ENCODE measurements around the gene LPP.

DNA sequence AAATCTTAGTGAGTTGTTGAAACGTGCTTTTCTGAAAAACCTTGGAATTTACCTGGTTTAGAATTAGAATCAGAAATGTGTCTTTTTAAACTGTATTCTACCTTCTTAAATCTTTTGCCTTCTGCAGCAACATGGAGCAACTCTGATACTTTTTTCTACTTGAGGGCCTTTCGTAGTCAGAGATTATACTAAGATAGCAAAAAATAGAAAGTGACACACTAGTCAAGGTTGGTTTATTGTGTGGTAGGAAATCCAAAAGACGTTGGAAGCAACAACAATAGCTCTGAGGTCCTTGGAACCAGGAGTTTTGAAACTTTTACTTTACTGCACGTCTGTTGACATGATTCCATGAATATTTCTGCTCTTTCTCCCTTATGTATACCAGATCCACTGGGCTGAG, 294.9 kb downstream of the LPP start:
- TF ChIP-seq, protein P1, sequence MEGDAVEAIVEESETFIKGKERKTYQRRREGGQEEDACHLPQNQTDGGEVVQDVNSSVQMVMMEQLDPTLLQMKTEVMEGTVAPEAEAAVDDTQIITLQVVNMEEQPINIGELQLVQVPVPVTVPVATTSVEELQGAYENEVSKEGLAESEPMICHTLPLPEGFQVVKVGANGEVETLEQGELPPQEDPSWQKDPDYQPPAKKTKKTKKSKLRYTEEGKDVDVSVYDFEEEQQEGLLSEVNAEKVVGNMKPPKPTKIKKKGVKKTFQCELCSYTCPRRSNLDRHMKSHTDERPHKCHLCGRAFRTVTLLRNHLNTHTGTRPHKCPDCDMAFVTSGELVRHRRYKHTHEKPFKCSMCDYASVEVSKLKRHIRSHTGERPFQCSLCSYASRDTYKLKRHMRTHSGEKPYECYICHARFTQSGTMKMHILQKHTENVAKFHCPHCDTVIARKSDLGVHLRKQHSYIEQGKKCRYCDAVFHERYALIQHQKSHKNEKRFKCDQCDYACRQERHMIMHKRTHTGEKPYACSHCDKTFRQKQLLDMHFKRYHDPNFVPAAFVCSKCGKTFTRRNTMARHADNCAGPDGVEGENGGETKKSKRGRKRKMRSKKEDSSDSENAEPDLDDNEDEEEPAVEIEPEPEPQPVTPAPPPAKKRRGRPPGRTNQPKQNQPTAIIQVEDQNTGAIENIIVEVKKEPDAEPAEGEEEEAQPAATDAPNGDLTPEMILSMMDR (IDR thresholded peaks at IDR 0.05 in 2 of 3, conservative IDR thresholded peaks at IDR 0.05 in 1 of 3; ENCODE audit: borderline replicate concordance in 1 of 3, insufficient read depth in 1 of 3, low read depth in 2 of 3, low read length in 2 of 3) = no peak
- TF ChIP-seq JUND (IDR thresholded peaks at IDR 0.05) = no peak
- TF ChIP-seq EZH2phosphoT487 (IDR thresholded peaks at IDR 0.05; ENCODE audit: borderline replicate concordance) = no peak
- TF ChIP-seq YY1 (IDR thresholded peaks at IDR 0.05; ENCODE audit: extremely low read depth, insufficient replicate concordance, low read depth, low read length) = no peak
- TF ChIP-seq CEBPB (IDR thresholded peaks at IDR 0.05; ENCODE audit: low read depth) = no peak
- no peak for TF ChIP-seq POLR2A (IDR thresholded peaks at IDR 0.05; ENCODE audit: borderline replicate concordance, extremely low read depth, insufficient read depth, insufficient read length)
- no peak for TF ChIP-seq TCF7L2 (IDR thresholded peaks at IDR 0.05; ENCODE audit: borderline replicate concordance, extremely low read depth, insufficient read depth, insufficient read length)
- no peak for TF ChIP-seq SIN3A (IDR thresholded peaks at IDR 0.05; ENCODE audit: low read depth)
- TF ChIP-seq RAD21 (IDR thresholded peaks at IDR 0.05; ENCODE audit: low read depth) = no peak
